Testis (tissue), 2 donors: ENCODE measurements around the gene BLMH.

Experiments
- CTCF ChIP-seq, 3 experiments: fragments of 450-650 bp in 2 of 3; fragments of 200-600 bp in 1 of 3; sonication (generic) in 1 of 3; IDR thresholded peaks; one replicate each; pipeline ENCODE4 v1.5.1; 2016 to 2019; ENCODE audit warnings: antibody characterized with exemption in 3 of 3, mild to moderate bottlenecking in 2 of 3, moderate library complexity in 1 of 3
- POLR2A ChIP-seq: fragments of 450-650 bp; IDR thresholded peaks from one replicate; pipeline ENCODE4 v1.6.1; 2017; ENCODE audit warnings: antibody characterized with exemption, mild to moderate bottlenecking, moderate library complexity

GRCh38 chr17:30274887-30275286, 16.9 kb downstream of the BLMH start:
- TF ChIP-seq CTCF (IDR thresholded peaks at IDR 0.05) (no peak), POLR2A (no peak)
